T-helper 1 cell treated with Interleukin-12 subunit alpha and Interleukin-12 subunit beta and Interleukin-4 antibody, amounts not matched to agents 30 μg/mL and 1 μg/mL, for 36 hours (primary cell): Measurements from ENCODE around the gene PFKP.

Source experiments
- H3K27ac Mint-ChIP-seq: one replicate; pipeline ENCODE4 v1.8.0; 2021; ENCODE audit warnings: mild to moderate bottlenecking, mixed read lengths
- H3K27me3 Mint-ChIP-seq: one replicate; pipeline ENCODE4 v1.8.0; 2021; ENCODE audit warnings: low read depth, mixed read lengths
- H3K36me3 Mint-ChIP-seq: one replicate; pipeline ENCODE4 v1.8.0; 2021; ENCODE audit warnings: low read depth, mixed read lengths
- H3K4me1 Mint-ChIP-seq: one replicate; pipeline ENCODE4 v1.8.0; 2021; ENCODE audit warnings: low read depth, mixed read lengths
- H3K4me3 Mint-ChIP-seq: one replicate; pipeline ENCODE4 v1.8.0; 2021; ENCODE audit warnings: mild to moderate bottlenecking, moderate library complexity, mixed read lengths
- H3K9me3 Mint-ChIP-seq: one replicate; pipeline ENCODE4 v1.8.0; 2021; ENCODE audit warnings: mixed read lengths

The PFKP gene

DNA sequence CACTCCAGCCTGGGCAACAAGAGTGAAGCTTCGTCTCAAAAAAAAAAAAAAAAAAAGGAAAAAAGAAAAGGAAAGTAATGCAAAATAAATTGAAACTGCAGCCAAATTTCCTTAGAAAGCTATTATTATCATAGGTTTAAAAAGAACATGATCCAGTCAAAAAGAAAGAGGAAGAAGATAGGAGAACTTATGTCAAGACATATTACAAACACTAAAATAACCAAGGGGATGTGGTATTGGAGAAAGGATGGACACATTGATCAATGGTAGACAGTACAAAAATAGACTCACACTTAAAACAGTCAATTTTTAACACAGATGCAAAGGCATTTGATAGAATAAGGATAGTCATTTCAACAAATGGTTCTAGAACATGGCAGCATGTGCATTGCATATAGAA is 27.3 kb upstream of the PFKP start:
- no peaks in the 10 kb centered on the region for H3K36me3 Mint-ChIP-seq
- H3K4me1 Mint-ChIP-seq: peaks cover 4% of the 10 kb centered on the region
- peaks cover 12% of the 10 kb centered on the region for H3K9me3 Mint-ChIP-seq
- H3K4me3 Mint-ChIP-seq: no peak overlapping the region
- no peak overlapping the region for H3K27ac Mint-ChIP-seq
- peaks cover 4% of the 10 kb centered on the region for H3K27me3 Mint-ChIP-seq

DNA sequence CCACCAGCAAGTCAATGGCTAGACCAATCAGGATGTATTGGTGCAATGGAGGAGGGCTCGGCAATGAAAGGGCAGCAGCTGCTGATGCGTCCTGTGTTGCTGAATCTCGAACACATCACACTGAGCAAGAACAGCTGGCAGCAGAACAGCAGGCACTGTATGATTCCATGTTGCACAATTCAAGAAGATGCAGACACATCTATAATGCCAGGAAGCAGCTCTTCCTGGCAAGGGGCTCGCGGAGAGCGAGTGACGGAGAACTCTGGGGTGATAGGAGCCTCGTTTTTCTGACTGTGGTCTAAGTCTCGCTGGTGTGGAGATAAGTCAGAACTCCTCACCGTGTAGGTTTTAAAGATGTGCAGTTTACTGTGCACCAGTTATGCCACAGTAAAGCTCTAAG is 24.8 kb upstream of the PFKP start:
- no peaks in the 10 kb centered on the region for H3K36me3 Mint-ChIP-seq
- no peak overlapping the region for H3K27ac Mint-ChIP-seq
- H3K9me3 Mint-ChIP-seq: peaks cover 9% of the 10 kb centered on the region
- no peak overlapping the region for H3K4me3 Mint-ChIP-seq
- no peaks in the 10 kb centered on the region for H3K4me1 Mint-ChIP-seq
- peaks cover 9% of the 10 kb centered on the region for H3K27me3 Mint-ChIP-seq

DNA sequence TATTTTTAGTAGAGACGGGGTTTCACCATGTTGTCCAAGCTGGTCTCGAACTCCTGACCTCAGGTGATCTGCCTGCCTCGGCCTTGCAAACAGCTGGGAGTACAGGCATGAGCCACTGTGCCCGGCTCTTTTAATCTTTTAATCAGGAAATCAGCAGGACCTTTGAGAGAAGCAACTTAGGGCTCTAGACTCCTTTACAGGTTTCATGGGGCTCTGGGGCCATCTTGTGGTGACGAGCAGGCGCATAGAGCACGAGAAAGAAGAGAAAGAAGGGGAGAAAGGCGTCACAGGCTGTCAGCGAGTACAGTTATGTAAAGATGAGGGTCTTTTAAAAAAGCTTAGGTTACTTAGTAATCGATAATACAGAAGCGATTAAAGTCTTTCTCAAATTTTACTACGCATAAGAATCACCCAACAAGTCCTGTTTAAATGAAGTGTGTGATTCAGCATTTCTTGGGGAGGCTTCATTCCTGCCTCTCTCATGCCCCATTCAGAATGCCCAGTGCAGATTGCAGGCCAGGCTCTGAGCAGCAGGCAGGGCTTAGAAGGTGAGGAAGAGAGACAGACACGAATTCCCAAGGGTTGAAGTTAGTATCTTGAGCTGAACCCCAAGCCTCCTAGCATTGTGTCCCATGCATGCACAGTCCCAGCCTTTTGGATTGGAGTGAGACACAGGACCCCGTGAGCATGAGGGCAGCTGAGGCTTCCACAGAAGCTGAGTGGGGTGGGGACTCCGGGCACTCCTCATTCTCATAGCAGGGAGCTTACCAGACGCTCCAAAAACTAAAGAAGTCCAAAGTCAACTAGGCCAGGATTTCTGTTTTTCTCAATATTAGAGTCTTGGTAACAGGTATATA is 23.6 kb upstream of the PFKP start:
- Mint-ChIP-seq H3K36me3 (no peaks in the 10 kb centered on the region), H3K27ac (no peak overlapping the region), H3K4me3 (no peak overlapping the region), H3K4me1 (no peaks in the 10 kb centered on the region), H3K9me3 (peaks cover 5% of the 10 kb centered on the region), H3K27me3 (peaks cover 12% of the 10 kb centered on the region)

DNA sequence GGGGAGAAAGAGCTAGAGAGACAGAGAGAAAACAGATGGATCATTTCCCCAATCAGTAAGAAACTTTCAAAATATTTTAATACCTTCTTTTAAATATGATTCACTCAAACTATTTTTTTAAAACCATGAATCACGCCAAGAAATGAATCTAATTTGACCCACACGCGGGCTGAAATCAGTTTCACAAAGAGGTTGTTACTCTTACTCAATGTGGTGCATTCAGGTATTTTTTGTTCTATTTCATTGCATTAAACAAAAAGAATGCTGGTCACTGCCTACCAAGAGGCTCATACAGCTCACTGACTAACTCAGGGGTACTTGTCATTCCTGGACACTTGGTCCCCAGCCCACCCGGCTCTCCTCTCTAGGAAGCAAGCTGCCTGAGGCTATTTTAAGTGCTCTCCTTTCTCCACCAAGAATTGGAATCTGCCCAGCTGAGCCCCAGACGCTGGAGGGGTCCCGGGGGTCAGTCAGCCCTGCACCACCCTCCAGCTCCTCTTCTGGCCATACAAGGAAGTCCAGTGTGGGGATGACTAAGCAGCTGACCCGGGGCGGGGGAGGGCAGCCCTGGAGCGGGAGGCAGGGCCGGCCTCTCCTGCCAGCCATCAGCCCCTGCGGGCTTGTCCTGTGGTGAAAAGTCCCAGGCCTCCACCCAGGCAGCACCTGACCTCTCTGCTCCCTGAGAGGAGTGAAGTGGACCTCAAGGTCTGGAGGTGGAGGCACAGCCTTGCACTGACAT is 21.7 kb upstream of the PFKP start:
- no peak overlapping the region for H3K4me3 Mint-ChIP-seq
- no peaks in the 10 kb centered on the region for H3K36me3 Mint-ChIP-seq
- H3K9me3 Mint-ChIP-seq: no peaks in the 10 kb centered on the region
- H3K4me1 Mint-ChIP-seq: no peaks in the 10 kb centered on the region
- H3K27ac Mint-ChIP-seq: no peak overlapping the region
- peaks cover 15% of the 10 kb centered on the region for H3K27me3 Mint-ChIP-seq

DNA sequence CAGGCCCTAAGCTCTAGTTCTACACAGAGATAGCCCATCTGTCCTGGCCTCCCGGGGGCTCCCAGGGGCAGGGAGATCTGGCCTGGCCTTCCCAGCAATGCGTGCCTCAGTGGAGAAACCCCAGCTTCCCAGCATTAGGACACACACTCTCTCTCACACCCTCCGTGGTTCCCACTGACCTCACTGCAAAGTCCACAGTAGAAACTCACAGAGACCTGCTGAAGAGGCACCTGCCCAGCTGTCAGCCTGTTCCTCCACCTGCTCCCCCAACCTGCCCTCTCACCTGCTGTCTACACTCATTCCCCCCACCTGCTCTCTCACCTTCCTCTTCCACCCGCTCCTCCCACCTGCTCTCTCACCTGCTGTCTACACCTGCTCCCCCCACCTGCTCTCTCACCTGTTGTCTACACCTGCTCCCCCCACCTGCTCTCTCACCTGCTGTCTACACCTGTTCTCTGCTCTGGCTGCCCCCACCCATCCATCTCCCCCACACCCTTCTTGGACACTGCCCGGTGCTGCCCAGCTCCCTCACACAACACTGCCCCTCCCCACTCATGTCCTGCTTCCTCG is 21.1 kb upstream of the PFKP start:
- Mint-ChIP-seq H3K36me3 (no peaks in the 10 kb centered on the region), H3K9me3 (no peaks in the 10 kb centered on the region), H3K4me1 (no peaks in the 10 kb centered on the region), H3K27me3 (peaks cover 15% of the 10 kb centered on the region), H3K4me3 (no peak overlapping the region), H3K27ac (no peak overlapping the region)

DNA sequence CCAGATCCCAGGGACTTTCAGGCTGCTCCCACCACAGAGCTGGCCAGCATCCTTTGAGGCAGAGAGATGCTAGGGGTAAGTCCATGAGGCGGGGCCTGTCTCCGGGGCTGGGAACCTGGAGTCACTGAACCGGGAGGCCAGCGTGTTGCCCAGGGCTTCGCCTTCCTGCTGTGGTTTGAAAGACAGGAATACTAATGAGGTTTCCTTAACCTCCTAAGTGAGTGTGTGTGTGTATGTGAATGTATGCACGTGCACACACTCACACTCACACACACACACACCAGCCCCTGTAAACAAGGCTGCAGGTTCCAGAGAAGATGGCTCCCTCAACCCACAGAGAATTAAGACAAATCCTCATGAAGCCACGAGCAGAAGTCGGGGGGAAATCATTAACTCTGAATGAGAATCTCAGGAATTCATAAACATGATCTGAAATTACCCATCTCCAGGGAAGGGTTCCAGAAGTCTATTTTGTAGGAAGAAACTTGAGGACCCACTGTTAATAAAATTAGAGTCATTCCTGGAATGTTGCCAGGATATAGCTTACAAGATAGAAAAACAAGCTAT is 20.3 kb upstream of the PFKP start:
- Mint-ChIP-seq H3K27ac (no peak overlapping the region), H3K9me3 (no peaks in the 10 kb centered on the region), H3K27me3 (peaks cover 15% of the 10 kb centered on the region), H3K4me3 (no peak overlapping the region), H3K36me3 (no peaks in the 10 kb centered on the region), H3K4me1 (no peaks in the 10 kb centered on the region)

DNA sequence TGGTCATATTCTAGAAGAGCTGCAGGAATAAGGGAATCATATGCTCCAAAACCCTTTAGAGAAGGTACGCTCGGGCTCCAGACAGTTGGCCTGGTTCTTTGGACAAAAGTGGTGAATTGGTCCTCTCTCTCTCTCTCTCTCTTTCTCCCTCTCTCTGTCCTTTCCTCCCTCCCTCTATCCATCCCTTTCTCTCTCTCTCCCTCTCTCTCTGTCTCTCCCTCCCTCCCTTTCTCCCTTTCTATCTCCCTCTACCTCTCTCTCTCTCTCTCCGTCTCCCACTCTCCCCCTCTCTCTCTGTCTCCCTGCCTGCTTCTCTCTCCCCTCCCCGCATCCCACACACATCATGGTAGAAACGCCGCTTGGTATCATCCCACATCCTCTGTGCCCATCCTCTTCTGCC is 19.8 kb upstream of the PFKP start:
- Mint-ChIP-seq H3K27me3 (peaks cover 15% of the 10 kb centered on the region), H3K27ac (no peak overlapping the region), H3K9me3 (no peaks in the 10 kb centered on the region), H3K4me1 (no peaks in the 10 kb centered on the region), H3K4me3 (no peak overlapping the region), H3K36me3 (no peaks in the 10 kb centered on the region)

DNA sequence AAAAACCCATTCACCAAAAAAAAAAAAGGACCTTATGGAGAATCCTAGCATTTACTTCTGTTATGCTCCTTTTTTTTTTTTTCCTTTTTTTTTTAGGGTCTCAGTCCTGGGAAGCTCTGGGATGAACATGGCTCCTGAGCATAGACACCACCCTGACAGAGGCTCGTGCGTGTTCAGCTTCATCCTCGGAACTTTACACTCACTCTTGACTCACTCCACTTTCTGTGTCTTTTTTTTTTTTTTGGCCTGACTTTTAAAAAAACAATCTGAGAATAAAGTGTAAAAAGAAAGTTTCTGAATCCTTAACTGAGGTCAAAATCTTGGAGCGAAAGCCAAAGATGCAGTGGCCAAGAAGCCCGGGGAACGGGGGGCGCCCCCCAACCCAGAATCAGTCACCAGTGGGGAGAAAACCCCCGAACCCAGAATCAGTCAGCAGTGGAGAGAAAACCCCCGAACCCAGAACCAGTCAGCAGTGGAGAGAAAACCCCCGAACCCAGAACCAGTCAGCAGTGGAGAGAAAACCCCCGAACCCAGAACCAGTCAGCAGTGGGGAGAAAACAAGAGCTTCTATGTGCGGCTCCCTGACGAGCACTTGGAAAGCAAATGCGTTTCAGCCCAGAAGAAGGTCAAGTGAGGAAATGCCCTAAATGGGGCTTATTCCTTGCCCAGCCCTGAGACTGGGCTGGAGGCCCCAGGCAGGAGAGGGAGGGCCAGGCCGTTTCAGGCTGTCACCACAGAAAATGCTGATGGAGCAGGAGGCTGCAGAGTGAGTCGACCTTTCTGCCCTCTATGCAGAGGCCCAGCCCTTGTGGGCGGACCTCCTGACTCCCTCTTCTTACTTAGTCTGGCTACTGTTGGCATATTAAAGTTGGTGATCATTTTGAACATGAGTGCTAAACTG is 19.0 kb upstream of the PFKP start:
- Mint-ChIP-seq H3K27me3 (peaks cover 15% of the 10 kb centered on the region), H3K4me3 (no peak overlapping the region), H3K4me1 (no peaks in the 10 kb centered on the region), H3K9me3 (no peaks in the 10 kb centered on the region), H3K36me3 (no peaks in the 10 kb centered on the region), H3K27ac (no peak overlapping the region)

DNA sequence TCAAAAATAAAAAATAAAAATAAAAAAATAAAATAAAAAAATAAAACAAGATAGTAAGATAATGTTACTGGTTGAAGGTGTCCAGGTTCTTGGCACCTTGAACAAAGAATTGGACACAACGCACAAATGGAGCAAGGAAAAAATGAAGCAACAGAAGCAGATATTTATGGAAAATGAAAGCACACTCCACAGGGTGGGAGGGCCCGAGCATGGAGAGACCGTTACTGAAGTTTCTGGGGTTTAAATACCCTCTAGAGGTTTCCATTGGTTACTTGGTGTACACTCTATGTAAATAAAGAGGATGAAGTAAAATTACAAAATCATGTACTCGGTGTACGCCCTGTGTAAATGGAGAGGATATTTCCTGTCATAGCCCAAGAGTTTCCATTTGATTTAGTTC is 15.7 kb upstream of the PFKP start:
- peaks cover 25% of the 10 kb centered on the region for H3K27me3 Mint-ChIP-seq
- H3K9me3 Mint-ChIP-seq: no peaks in the 10 kb centered on the region
- no peak overlapping the region for H3K27ac Mint-ChIP-seq
- no peaks in the 10 kb centered on the region for H3K36me3 Mint-ChIP-seq
- H3K4me1 Mint-ChIP-seq: peaks cover 2% of the 10 kb centered on the region
- no peak overlapping the region for H3K4me3 Mint-ChIP-seq

DNA sequence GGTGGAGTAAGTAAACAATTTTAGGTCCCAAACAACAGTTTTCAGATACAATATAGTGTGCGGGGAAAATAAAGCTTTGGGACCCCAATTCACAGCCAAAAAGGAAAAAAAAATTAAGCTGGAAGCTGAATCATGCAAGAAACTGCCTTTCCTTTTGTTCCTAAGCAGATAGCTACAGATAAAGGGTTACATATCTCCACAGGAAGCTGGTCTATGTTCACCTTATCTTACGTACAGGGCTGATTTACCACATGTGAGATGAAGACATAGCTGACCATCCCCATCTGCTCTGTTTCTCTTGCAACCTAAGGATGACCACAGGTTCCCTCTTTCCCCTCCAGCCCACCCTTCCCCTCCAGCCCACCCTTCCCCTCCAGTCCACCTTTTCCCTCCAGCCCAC is 14.2 kb upstream of the PFKP start:
- H3K9me3 Mint-ChIP-seq: no peaks in the 10 kb centered on the region
- H3K27ac Mint-ChIP-seq: no peak overlapping the region
- peaks cover 7% of the 10 kb centered on the region for H3K4me1 Mint-ChIP-seq
- no peak overlapping the region for H3K4me3 Mint-ChIP-seq
- H3K36me3 Mint-ChIP-seq: no peaks in the 10 kb centered on the region
- H3K27me3 Mint-ChIP-seq: peaks cover 21% of the 10 kb centered on the region

DNA sequence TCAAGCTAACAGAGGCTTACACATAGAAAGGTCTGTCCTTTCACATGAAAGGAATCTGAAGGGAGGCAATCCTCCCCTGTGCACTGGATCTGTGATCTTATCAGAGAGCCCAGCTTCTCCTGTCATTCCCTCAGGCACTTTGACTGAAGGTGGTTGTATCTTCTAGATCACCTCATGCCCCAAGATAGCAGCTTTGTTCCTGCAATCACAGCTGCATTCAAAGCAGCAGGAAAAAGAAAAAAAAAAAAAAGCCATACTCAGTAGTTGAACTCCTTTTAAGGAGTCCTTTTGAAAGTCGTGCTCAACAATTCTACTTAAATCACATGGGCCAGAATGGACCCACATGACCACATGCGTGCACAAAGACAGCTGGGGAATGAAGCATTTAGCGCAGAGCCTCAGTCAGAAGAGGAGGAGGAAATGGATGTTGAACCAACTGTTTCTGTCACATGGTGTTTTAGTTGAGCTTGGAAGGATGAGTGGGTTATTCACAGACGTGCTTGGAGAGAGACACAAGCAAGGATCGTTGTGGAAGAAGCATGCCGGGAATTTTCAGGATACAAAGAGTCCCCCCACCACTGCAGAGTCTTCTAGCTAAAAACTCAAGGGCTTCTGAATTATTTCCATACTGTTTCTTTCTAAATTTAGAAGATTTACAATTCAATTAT is 13.0 kb upstream of the PFKP start:
- H3K4me1 Mint-ChIP-seq: peaks cover 7% of the 10 kb centered on the region
- no peaks in the 10 kb centered on the region for H3K9me3 Mint-ChIP-seq
- H3K4me3 Mint-ChIP-seq: no peak overlapping the region
- peaks cover 21% of the 10 kb centered on the region for H3K27me3 Mint-ChIP-seq
- no peaks in the 10 kb centered on the region for H3K36me3 Mint-ChIP-seq
- H3K27ac Mint-ChIP-seq: no peak overlapping the region

DNA sequence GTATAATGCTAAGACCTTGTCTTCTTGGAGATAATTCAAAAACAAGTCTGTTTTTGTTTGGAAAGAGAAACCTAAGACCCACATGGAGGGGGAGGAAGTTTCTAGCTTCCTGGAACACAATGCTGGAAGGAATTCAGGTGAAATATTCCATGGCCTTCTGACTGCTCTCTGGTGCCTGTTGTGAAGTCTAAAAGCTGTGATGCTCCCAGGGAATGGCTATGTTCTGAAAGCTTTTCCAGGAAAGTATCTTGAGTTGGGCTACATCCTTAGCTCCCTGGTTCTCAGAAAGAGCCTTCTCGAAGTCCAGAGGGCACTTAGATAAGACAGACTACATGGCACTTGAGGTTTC is 12.5 kb upstream of the PFKP start:
- H3K4me1 Mint-ChIP-seq: peaks cover 7% of the 10 kb centered on the region
- no peaks in the 10 kb centered on the region for H3K9me3 Mint-ChIP-seq
- peaks cover 24% of the 10 kb centered on the region for H3K27me3 Mint-ChIP-seq
- no peak overlapping the region for H3K4me3 Mint-ChIP-seq
- H3K27ac Mint-ChIP-seq: no peak overlapping the region
- no peaks in the 10 kb centered on the region for H3K36me3 Mint-ChIP-seq

DNA sequence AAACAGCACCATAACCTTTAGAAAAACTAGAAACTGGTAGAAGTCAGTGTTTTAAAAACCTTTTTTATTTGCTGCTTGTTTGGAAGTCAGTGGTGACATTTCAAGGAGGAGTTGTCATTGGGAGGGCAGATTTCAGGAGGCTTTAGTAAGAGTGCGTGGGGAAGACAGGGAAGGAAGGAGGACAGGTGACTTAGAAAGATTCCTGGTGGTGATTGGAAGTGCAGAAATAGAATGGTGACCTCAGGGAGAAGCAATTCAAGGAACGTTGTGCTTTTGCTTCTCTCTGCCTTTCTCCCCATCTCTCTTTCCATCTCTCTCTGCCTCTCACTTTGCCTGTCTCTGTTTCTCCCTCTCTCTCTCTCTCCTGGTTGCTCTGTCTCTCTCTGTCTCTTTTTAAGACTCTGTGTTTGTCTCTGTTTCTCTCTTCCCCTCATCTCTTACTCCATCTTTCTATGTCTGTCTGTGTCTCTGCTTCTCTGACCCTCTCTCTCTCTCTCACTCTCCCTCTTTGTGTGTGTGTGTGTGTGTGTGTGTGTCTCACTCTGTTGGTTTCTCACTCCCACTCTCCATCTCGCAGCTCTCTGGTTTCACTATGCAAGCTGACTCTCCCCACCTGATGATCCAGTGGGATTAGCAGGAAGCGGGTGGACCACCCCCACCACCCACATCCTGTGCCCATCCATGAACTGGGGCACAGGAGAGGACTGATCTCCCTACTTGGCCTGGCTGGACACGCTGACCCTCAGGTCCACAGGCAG is 10.9 kb upstream of the PFKP start:
- Mint-ChIP-seq H3K9me3 (no peaks in the 10 kb centered on the region), H3K27ac (no peak overlapping the region), H3K4me1 (peaks cover 7% of the 10 kb centered on the region), H3K27me3 (peaks cover 26% of the 10 kb centered on the region), H3K4me3 (no peak overlapping the region), H3K36me3 (no peaks in the 10 kb centered on the region)
